RWPE1 (cell line): ENCODE data around the gene VPS72.
A peak's percentile ranks its signal among the peaks of the same experiment; 100 is the strongest.

Source experiments
- CTCF ChIA-PET: fragments of 350-600 bp; sonication (Branson Sonifier 250); formaldehyde crosslinking; extraction: SDS; loops from one replicate; lab custom pipeline; 2021; lab: Yijun Ruan, JAX
- POLR2A ChIA-PET: fragments of 400-600 bp; formaldehyde crosslinking; extraction: SDS; loops from one replicate; lab custom pipeline; 2020; ENCODE audit warnings: antibody characterized with exemption; ENCODE audit not compliant: low non-redundant PET; lab: Yijun Ruan, JAX
- DNase-seq: peaks from one replicate; pipeline ENCODE4 v3.0.0; 2012; ENCODE audit warnings: low spot score
- H3K27ac ChIP-seq: fragments of 450-650 bp; 2 replicates; pipeline ENCODE4 v1.5.1; 2017
- CTCF ChIP-seq: fragments of 450-650 bp; conservative IDR thresholded peaks from 2 replicates; pipeline ENCODE4 v1.5.1; 2017; ENCODE audit warnings: low read depth, mild to moderate bottlenecking

The VPS72 gene

DNA sequence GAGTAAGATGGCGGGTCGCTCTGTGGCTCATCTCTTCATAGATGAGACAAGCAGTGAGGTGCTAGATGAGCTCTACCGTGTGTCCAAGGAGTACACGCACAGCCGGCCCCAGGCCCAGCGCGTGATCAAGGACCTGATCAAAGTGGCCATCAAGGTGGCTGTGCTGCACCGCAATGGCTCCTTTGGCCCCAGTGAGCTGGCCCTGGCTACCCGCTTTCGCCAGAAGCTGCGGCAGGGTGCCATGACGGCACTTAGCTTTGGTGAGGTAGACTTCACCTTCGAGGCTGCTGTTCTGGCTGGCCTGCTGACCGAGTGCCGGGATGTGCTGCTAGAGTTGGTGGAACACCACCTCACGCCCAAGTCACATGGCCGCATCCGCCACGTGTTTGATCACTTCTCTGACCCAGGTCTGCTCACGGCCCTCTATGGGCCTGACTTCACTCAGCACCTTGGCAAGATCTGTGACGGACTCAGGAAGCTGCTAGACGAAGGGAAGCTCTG, 31.2 kb downstream of the VPS72 start:
- POLR2A ChIA-PET = no interaction called here
- DNase-seq = no peak

DNA sequence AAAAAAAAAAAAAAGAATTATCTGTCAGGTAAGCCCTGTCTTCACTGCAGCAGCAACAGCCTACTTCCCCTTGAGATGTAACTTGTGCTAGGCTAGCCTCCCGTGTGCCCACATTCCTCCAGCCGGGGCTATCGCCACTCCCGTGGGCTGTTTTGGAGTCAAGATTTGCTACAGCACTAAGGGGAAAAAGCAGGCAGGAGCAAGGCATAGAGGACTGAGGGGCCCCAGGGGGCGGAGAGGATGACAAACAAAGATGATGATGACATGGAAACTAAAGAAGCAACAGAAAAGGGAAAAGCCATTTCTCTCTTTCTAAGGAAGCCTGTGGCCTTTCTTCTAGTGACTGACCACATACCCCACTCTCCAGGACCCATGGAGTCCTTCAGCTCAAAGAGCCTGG, 31.7 kb downstream of the VPS72 start:
- no peak for TF ChIP-seq CTCF
- H3K27ac ChIP-seq = no peak overlapping the region
- POLR2A ChIA-PET = no interaction called here
- DNase-seq = no peak
- CTCF ChIA-PET = interaction anchor here (0.6 to 0.7 kb wide), 3 partner anchors 15 to 1144 kb away, joined by 3 read pairs; partner anchors contain the start of gene GABPB2

More for the DNA sequence above, 31.2 kb downstream of the VPS72 start:
- CTCF ChIA-PET = no interaction called here
- no peak for TF ChIP-seq CTCF
- no peak overlapping the region for H3K27ac ChIP-seq

GRCh38 chr1:151157067-151157531, 32.9 kb downstream of the VPS72 start:
- H3K27ac ChIP-seq = peak overlapping the region; percentile 15; the same call in 1 of the 2 replicates
- POLR2A ChIA-PET = interaction anchor here (0.5 kb wide), 1 partner anchor 61 kb away, joined by 4 read pairs; no protein-coding TSS in a partner anchor
- CTCF ChIA-PET = interaction anchor here (0.6 to 1.2 kb wide), 3 partner anchors 45 to 60 kb away, joined by 3 to 7 read pairs (median 6); no protein-coding TSS in a partner anchor

DNA sequence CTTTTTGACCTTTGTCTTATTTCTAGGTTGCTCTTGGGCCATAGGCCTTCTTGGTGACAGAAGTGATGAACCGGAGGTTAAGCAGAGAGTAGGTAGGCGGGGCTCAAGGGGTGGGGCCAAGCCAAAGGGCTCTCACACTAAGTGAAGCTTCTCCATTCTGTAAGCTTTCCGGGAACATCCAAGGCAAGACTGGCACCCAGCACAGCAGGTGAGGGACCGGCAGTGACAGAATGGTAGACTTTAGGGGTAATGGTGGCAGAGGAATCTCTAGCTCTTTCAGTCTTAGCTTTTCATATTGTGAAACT, 33.5 kb downstream of the VPS72 start, which contains the start of gene TNFAIP8L2:
Gene TNFAIP8L2 (plus strand): TSS at position 135 of the 305 bp plus-strand sequence. CDS start 2,049 bp downstream, outside the sequence.
- POLR2A ChIA-PET = interaction anchor here (0.5 to 0.6 kb wide), 2 partner anchors 60 to 107 kb away, joined by 4 to 5 read pairs; no protein-coding TSS in a partner anchor
- CTCF ChIA-PET = interaction anchor here (0.6 to 1.2 kb wide), 3 partner anchors 55 to 59 kb away, joined by 3 to 7 read pairs (median 6); no protein-coding TSS in a partner anchor
- TF ChIP-seq CTCF = no peak
- peak within 1 kb of the TSS; percentile 15 for H3K27ac ChIP-seq
- no peak for DNase-seq

More at GRCh38 chr1:151157067-151157531, 32.9 kb downstream of the VPS72 start:
- TF ChIP-seq CTCF = no peak
- DNase-seq = no peak

GRCh38 chr1:151147665-151148064, 42.3 kb downstream of the VPS72 start:
- H3K27ac ChIP-seq = no peak overlapping the region
- CTCF ChIA-PET = interaction anchor here (0.9 kb wide), 1 partner anchor 8 kb away, joined by 3 read pairs; no protein-coding TSS in a partner anchor
- POLR2A ChIA-PET = no interaction called here
- TF ChIP-seq CTCF = no peak
- no peak for DNase-seq

GRCh38 chr1:151147132-151147503, 42.9 kb downstream of the VPS72 start:
- no peak for DNase-seq
- H3K27ac ChIP-seq = peak overlapping the region; percentile 77
- CTCF ChIA-PET = interaction anchor here (0.6 to 0.9 kb wide), 2 partner anchors 9 to 81 kb away, joined by 3 read pairs; no protein-coding TSS in a partner anchor
- POLR2A ChIA-PET = no interaction called here
- no peak for TF ChIP-seq CTCF
